Esophagus (tissue), 2 donors: ENCODE results near the gene NUP133. TPM values are rescaled to one million over a fixed set of nuclear protein-coding genes. Genes with fewer than 3 reads are reported as not detected.
"Not testable (repeated sequence)": the region's sequence is repeated elsewhere in the genome, so short reads cannot be mapped to it uniquely, and the experiment has no call there.

Source experiments
- H3K27ac ChIP-seq, 2 donors: one replicate each; pipeline ENCODE4 v1.5.1; 2013; ENCODE audit warnings: low read depth in 2 of 2, mild to moderate bottlenecking in 2 of 2, inconsistent platforms in 1 of 2, low read length in 1 of 2, moderate library complexity in 1 of 2
- H3K27me3 ChIP-seq, 2 donors: one replicate each; pipeline ENCODE4 v1.6.1; 2013; ENCODE audit warnings: low read length in 2 of 2, control low read depth in 1 of 2, mild to moderate bottlenecking in 1 of 2; ENCODE audit not compliant: insufficient read depth in 2 of 2, control insufficient read depth in 1 of 2
- H3K36me3 ChIP-seq, 2 donors: one replicate each; pipeline ENCODE4 v1.6.1; 2013; ENCODE audit warnings: low read length in 1 of 2; ENCODE audit not compliant: control insufficient read depth in 2 of 2, insufficient read depth in 2 of 2
- H3K4me1 ChIP-seq, 2 donors: one replicate each; pipeline ENCODE4 v1.6.1; 2013; ENCODE audit warnings: low read length in 1 of 2; ENCODE audit not compliant: control insufficient read depth in 2 of 2, insufficient read depth in 2 of 2
- H3K4me3 ChIP-seq, 2 donors: one replicate each; pipeline ENCODE4 v1.5.1; 2013; ENCODE audit warnings: low read length in 2 of 2, mild to moderate bottlenecking in 2 of 2, low read depth in 1 of 2, moderate library complexity in 1 of 2
- H3K9me3 ChIP-seq, 2 donors: one replicate each; pipeline ENCODE4 v1.6.1; 2013; ENCODE audit warnings: mild to moderate bottlenecking in 2 of 2, low read depth in 1 of 2, low read length in 1 of 2, moderate library complexity in 1 of 2; ENCODE audit not compliant: control insufficient read depth in 2 of 2, insufficient read depth in 1 of 2
- WGBS, 2 donors: extraction: QIAGEN DNeasy Blood & Tissue Kit; methylation state at CpG; one replicate each; pipeline ENCODE4 v1.1.7; 2013; 5-methylcytosine and 5-hydroxymethylcytosine counted together
- polyA plus RNA-seq, 2 donors: library from polyadenylated mRNA; stranded (reverse); fragments of 200-250 nt; gene quantifications; one replicate each; pipeline ENCODE4 v1.2.3, GENCODE V29; 2013
- donor health status: healthy with polysubstance abuse.
- donor health status: Bipolar disorder and iron deficiency.

NUP133 gene
- polyA plus RNA-seq, 2 donors, result 7.3 to 9.9 TPM

DNA sequence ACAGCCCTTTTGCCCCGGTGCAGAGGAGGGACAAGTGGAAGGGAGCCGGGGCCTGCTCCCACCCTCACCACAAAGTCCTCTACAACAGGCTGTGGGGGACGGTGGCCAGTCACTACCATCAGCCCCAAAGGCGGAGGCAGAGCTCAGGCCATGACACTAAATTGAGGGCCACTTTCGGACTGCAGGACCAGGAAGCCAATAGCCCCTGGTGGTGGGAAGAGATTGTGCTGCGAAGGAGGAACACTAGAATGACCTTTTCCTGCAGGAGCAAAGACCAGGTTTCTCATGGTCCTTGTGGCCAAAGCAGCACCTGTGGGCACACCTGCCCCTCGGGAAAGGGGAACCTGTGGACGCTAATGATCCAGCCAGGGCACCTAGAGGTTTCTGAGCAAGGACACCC is 104.6 kb downstream of the NUP133 start:
- Histone ChIP-seq H3K36me3 (no peaks in the 10 kb centered on the region), H3K27ac (no peak overlapping the region), H3K4me3 (no peak overlapping the region), H3K27me3 (peaks cover 0 to 9% of the 10 kb centered on the region in 2 donors), H3K4me1 (peaks cover 0 to 11% of the 10 kb centered on the region in 2 donors), H3K9me3 (peaks cover 0 to under 1% of the 10 kb centered on the region in 2 donors)
- 81 to 85% methylated on average over 8 of the region's 8 CpGs for WGBS, 2 donors

DNA sequence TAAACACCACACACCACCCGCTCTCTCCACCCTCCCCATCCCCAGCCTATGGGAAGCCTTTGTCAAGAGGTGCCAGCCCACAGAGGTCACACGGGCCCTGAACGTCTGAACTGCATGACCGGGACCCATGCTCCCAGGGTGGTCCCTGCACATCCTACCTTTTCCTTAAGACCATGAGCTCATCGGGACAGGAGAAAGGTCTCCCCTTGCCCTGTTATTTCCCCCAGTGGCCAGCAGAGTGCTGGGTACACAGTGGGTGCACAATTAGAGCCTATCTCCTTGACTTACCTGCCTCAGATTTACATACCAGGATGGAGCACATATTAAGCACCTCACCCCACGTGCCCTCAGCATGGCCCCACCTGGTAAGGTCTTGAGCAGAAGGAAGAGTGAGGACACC is 105.1 kb downstream of the NUP133 start:
- Histone ChIP-seq H3K4me1 (peaks cover 0 to 10% of the 10 kb centered on the region in 2 donors), H3K27ac (no peak overlapping the region)

DNA sequence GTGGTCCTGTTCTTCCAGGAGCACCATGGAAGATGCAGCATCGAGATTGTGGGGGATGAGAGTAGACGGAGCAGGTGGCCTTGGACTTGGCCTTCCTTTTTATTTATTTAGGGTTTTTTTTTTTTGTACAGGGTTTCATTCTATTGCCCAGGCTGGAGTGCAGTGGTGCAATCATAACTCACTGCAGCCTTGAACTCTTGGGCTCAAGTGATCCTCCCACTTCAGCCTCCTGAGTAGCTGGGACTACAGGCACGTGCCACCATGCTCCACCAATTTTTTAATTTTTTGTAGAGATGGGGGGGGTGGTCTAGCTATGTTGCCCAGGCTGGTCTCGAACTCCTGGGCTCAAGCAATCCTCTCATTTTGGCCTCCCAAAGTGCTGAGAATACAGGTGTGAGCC is 105.8 kb downstream of the NUP133 start:
- not testable (repeated sequence) for H3K27ac ChIP-seq, H3K9me3 ChIP-seq, H3K4me3 ChIP-seq, H3K27me3 ChIP-seq, H3K36me3 ChIP-seq, H3K4me1 ChIP-seq
- 75 to 81% methylated on average over 4 of the region's 4 CpGs for WGBS, 2 donors

More for the DNA sequence above, 105.1 kb downstream of the NUP133 start:
- WGBS, 2 donors, result 62 to 80% methylated on average over 6 of the region's 6 CpGs
- Histone ChIP-seq H3K9me3 (peaks cover 0 to 2% of the 10 kb centered on the region in 2 donors), H3K27me3 (peaks cover 0 to 4% of the 10 kb centered on the region in 2 donors), H3K36me3 (no peaks in the 10 kb centered on the region), H3K4me3 (no peak overlapping the region)

DNA sequence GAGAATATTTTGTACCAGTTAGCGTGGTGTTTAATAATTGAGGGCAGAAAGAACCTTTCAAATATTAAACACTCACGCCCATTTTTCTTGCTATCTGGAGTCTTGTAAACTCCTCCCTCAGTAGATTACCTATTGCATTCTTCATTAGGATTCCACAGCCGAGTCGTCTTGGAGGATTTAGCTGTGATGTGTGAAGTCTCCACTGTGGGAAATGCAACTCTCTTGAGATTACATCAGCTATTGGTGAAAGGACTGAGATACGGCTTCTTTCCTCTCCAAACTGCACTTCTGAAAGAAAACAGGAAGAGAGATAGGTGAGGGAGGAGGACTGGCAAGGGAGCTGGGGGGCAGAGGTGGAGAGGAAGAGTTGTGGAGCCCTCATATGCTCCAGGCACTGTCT is 110.4 kb downstream of the NUP133 start:
- Histone ChIP-seq H3K4me1 (no peaks in the 10 kb centered on the region), H3K36me3 (no peaks in the 10 kb centered on the region), H3K4me3 (no peak overlapping the region), H3K27me3 (no peaks in the 10 kb centered on the region), H3K9me3 (peaks cover 0 to 2% of the 10 kb centered on the region in 2 donors), H3K27ac (no peak overlapping the region)
- WGBS, 2 donors, result 43 to 52% methylated on average over 5 of the region's 5 CpGs

DNA sequence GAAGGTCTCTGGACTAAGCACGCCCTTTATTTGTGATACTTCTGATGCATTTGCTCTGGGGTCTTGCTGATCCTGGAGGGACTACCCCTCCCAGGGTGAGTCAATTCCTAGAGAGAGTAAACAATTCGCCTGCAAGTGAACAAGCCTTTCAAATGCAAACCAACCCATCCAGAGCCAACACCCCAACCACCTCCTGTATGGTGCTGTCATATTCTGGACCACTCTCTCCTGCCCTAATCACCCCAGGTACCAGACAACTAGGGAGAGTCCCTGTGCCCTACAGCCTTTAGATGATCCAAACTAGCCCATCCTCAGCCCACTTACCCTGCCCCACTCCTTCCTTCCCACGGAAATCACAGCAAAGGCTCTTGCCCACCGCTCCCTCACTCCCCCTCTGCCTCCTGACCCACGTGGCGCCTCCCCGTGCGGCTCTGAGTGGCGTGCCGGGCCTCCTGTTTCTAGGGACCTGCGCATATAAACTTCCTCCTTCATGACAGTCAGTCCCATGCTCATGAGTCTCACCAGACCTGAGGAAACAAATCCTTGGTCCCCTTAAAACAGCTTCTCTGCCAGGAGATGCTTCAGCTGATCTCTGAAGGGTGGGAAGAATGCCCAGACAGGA is 111.4 kb downstream of the NUP133 start:
- H3K4me1 ChIP-seq, result no peaks in the 10 kb centered on the region
- H3K36me3 ChIP-seq, result no peaks in the 10 kb centered on the region
- WGBS, 2 donors, result 47 to 50% methylated on average over 11 of the region's 11 CpGs
- no peaks in the 10 kb centered on the region for H3K27me3 ChIP-seq
- peaks cover 0 to 2% of the 10 kb centered on the region in 2 donors for H3K9me3 ChIP-seq
- H3K27ac ChIP-seq, result no peak overlapping the region
- no peak overlapping the region for H3K4me3 ChIP-seq

DNA sequence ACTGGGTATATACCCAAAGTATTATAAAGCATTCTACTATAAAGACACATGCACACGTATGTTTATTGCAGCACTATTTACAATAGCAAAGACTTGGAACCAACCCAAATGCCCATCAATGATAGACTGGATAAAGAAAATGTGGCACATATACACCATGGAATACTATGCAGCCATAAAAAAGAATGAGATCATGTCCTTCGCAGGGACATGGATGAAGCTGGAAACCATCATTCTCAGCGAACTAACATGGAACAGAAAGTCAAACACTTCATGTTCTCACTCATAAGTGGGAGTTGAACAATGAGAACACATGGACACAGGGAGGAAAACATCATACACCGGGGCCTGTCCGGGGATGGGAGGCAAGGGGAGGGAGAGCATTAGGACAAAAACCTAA is 113.6 kb downstream of the NUP133 start:
- not testable (repeated sequence) for H3K27me3 ChIP-seq, H3K9me3 ChIP-seq, H3K4me3 ChIP-seq

DNA sequence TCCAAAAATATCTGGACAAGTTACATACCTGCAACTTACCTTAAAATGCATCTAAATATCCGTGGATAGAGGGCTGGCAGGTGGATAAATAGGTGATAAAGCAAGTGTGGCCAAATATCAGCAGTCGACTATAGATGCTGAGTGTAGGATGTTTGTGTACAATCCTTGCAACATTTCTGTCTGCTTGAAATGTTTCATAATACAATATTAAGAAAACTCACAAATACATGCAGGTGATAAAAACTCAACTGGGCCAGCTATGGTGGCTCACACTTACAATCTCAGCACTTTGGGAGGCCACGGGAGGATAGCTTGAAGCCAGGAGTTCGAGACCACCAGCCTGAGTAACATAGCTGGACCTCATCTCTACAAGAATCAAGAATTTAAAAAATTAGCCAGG is 115.2 kb downstream of the NUP133 start:
- Histone ChIP-seq H3K27me3 (no peaks in the 10 kb centered on the region), H3K27ac (no peak overlapping the region), H3K36me3 (no peaks in the 10 kb centered on the region), H3K4me3 (no peak overlapping the region), H3K9me3 (peaks cover 0 to 5% of the 10 kb centered on the region in 2 donors), H3K4me1 (no peaks in the 10 kb centered on the region)
- 74 to 76% methylated on average over 4 of the region's 4 CpGs for WGBS, 2 donors

More for the DNA sequence above, 113.6 kb downstream of the NUP133 start:
- not testable (repeated sequence) for H3K27ac ChIP-seq, H3K36me3 ChIP-seq, H3K4me1 ChIP-seq
- 85 to 87% methylated on average over 5 of the region's 5 CpGs for WGBS, 2 donors

Other genes starting within 250 kb of the NUP133 start
- gene RAB4A, start 237.2 kb downstream of the NUP133 start, polyA plus RNA-seq, result 10 to 100 TPM; 15.0 to 36.6 TPM
- gene CCSAP, start 165.3 kb downstream of the NUP133 start, polyA plus RNA-seq, result 1 to 10 TPM; 1.6 to 2.5 TPM
- gene ACTA1, start 74.2 kb downstream of the NUP133 start, polyA plus RNA-seq, result 1 to 10 TPM in 1 of 2 donors, under 1 TPM in 1; 0.35 to 1.8 TPM
- gene ABCB10, start 50.4 kb upstream of the NUP133 start, polyA plus RNA-seq, result 1 to 10 TPM; 5.9 to 6.4 TPM
- 1 to 10 TPM; 4.8 to 9.4 TPM for gene TAF5L, start 117.8 kb upstream of the NUP133 start, polyA plus RNA-seq
- 1 to 10 TPM; 2.8 to 3.2 TPM for gene URB2, start 117.9 kb upstream of the NUP133 start, polyA plus RNA-seq